ENCODE data around the gene EGF.

The EGF gene

DNA sequence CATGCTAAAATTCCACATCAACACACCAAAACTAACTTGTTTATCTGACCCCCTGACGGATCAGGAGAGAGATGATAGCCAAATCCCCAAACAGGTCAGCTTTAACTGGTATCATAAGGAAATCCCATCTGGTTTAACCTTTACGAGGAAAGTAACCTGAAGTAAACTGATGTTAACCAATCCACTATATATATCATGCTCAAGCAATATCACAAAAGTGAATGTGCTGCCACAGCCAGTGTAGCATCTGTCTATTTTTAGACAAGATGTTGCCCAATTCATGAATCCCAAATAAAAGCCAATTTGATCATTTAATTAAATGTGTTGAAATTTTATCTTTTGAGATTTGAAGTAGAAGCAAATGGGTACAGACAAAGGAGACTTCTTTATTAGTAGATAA is 44.5 kb downstream of the EGF start:
- DNase-seq (ENCODE audit: low read depth in 3 of 3, low spot score in 1 of 3): no peak

DNA sequence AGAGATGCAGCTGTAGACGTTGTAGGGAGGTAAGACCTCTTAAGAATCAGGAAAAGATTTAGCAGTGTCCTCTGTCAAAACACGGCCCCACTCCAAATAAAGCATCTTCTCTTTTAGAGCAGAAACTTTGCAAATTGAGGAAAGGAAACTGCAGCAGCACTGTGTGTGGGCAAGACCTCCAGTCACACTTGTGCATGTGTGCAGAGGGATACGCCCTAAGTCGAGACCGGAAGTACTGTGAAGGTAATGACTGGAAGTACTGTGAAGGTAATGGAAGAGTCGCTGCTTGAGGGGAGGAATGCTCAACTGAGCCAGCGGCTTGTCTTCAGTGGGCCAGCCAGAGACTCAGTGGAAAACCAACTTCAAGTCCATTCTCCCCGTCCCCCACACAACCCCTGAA is 46.5 kb downstream of the EGF start:
- DNase-seq (ENCODE audit: low read depth in 3 of 3, low spot score in 1 of 3): no peak

GRCh38 chr4:109962401-109962800 is 49.7 kb downstream of the EGF start:
- no peak for DNase-seq (ENCODE audit: low read depth in 3 of 3, low spot score in 1 of 3)

DNA sequence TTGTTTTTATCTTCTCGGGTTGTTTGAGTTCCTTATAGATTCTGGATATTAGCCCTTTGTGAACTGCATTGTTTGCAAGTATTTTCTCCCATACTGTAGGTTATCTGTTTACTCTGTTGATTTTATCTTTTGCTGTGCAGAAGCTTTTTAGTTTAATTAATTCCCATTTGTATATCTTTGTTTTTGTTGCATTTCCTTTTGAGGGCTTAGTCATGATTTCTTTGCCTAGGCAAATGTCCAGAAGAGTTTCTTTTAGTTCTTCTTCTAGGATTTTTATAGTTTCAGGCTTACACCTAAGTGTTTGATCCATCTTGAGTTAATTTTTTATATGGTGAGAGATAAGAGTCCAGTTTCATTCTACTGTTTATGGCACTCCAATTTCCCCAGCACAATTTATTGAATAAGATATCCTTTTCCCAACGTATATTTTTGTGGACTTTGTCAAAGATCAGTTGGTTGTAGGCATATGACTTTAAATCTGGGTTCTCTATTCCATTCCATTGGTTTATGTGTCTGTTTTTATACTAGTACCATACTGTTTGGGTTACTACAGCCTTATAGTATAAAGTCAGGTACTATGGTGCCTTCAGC is 54.3 kb downstream of the EGF start:
- no peak for DNase-seq (ENCODE audit: low read depth in 3 of 3, low spot score in 1 of 3)

- no peak for DNase-seq (ENCODE audit: low read depth in 3 of 3, low spot score in 1 of 3)
Measured at GRCh38 chr4:109967798-109968520, 55.3 kb downstream of the EGF start.

DNA sequence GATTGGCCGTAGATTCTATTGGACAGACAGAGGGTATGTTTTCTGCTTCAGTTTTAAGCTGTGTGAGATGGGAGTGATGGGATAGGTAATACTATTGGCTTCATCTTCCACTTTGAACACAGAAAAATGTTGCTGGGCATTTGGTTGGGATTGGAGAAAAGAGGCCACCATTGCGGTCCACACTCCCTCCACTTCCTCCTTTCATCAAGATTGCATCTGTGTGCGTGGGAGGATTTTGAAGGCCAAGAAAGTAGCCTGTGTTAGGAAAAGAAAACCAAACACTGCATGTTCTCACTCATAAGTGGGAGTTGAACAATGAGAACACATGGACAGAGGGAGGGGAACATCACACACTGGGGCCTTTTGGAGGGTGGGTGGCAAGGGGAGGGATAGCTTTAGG is 56.4 kb downstream of the EGF start:
- no peak for DNase-seq (ENCODE audit: low read depth in 3 of 3, low spot score in 1 of 3)

GRCh38 chr4:109969919-109970318 is 57.2 kb downstream of the EGF start:
- no peak for DNase-seq (ENCODE audit: low read depth in 3 of 3, low spot score in 1 of 3)

DNA sequence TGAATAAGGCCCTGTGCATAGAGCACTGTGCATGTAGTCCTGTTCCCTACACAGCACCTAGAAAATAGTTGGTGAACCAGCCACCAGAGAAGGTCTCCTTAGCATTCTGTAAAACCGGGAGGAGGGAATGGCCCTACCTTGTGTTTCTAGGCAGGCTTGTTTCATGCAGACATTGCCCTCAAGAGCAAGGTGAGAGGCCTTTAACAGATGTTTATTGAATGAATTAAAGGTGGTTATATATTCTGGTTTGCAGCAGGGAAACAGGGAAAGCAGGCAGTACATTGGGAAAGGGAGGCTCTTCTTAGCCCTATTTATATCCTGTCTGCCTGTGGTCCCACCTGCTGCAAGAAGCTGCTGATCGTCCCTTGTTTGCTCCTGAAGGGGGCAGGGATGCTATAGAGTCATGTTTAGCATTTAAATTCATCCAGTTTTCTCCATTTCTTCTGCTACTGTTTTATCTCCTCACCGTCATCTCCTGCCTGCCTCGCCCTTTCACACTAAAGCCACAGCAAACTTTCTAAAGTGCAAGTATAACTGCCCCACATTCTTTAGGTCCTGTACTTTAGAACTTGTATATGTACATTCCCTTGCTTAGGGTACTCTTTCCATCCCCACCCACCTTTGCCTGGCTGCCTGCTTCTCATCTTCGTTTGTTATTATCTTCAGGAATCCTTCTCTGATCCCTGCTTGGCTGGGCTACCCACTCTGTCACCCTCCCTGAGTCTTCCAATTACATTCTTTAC is 60.3 kb downstream of the EGF start:
- no peak for DNase-seq (ENCODE audit: low read depth in 3 of 3, low spot score in 1 of 3)

DNA sequence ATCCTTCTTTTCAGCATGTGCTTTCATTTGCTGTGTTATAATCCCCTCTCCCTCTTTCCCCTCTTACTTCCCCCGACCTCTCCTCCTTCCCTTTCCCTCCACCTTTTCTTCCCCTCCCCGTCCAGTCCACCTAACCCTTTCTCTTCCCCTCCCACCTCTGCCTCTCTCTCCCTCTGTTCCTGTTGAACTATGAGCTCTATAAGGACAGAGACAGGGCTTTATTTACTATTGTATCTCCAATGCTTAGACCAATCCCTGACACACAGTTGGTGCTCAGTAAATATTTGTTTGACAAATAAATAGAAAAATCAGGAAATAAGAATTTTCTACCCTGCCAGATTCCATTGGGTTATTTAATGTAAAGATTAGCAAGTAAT is 60.8 kb downstream of the EGF start:
- no peak for DNase-seq (ENCODE audit: low read depth in 3 of 3, low spot score in 1 of 3)

DNA sequence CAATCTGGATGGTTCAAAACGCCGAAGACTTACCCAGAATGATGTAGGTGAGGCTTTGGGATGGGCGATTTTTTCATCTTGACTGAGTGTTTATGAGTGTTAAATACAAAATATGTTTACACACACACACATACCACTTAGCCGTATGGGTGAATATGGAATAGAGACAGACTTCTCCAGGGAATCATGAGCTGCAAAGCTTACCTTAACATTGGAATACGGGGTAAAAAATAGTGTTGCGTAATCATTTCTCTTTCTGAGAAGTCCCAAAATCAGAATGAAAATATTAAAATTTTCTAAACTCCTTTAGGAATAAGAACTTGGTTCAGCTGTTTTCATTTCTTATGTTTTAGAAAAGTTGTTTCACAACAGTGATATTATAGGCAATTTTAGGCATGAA is 63.5 kb downstream of the EGF start:
- no peak for DNase-seq (ENCODE audit: low read depth in 3 of 3, low spot score in 1 of 3)

GRCh38 chr4:109977854-109978501 is 65.3 kb downstream of the EGF start:
- no peak for DNase-seq (ENCODE audit: low read depth in 3 of 3, low spot score in 1 of 3)

DNA sequence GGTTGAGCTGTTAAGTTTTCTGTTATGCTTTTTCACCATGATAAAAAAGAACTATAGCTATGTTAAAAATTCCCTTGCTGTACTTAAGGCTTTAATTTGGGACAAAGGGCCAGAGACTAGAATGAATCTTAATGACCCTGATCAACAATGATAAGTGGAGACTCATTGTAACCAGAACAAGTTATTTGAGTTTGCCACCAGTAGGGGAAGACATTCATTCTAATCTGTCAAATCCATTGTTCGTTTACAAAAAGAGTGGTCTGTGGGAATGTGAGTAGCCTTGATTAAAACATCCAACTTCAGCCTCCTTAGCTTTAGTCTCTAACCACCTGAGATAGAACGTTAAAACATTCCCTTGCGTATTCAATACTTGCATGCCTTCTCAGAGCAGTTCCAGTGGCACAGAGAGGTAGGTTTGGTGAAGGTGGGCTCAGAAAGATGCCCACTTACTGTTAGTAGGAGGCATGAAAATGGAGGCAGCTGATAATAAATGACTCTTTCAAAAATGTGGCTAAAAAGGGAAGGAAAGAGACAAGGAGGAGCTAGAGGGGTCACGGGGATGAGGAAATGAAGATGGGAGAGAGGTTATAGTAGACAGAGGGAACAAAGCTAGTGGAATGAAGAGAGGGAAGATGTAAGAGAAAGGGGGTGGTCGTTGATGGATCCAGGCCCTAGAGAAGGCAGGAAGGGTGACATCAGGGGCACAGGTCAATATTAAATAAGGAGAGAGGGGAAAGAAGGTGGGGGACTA is 66.2 kb downstream of the EGF start:
- no peak for DNase-seq (ENCODE audit: low read depth in 3 of 3, low spot score in 1 of 3)

- no peak for DNase-seq (ENCODE audit: low read depth in 3 of 3, low spot score in 1 of 3)
Measured at GRCh38 chr4:109979920-109980717, 67.4 kb downstream of the EGF start.

- no peak for DNase-seq (ENCODE audit: low read depth in 3 of 3, low spot score in 1 of 3)
Measured at GRCh38 chr4:109981936-109982335, 69.3 kb downstream of the EGF start.

DNA sequence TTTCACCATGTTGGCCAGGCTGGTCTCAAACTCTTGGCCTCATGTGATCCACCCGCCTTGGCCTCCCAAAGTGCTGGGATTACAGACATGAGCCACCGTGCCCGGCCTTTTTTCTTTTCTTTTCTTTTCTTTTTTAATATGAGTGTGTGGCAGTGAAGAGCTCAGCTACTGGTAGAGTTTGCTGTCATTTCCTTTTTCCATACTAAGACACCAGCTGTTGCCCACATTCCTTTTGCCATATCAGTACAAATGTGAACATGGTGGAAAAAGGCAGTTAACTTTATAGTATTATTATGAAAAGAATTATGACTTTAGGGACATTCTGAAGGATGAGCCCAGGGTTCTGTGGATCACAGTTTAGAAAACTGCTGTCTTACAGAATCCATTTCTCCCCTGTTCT is 69.8 kb downstream of the EGF start:
- no peak for DNase-seq (ENCODE audit: low read depth in 3 of 3, low spot score in 1 of 3)

GRCh38 chr4:109985993-109986974 is 73.6 kb downstream of the EGF start:
- no peak for DNase-seq (ENCODE audit: low read depth in 3 of 3, low spot score in 1 of 3)

GRCh38 chr4:109989044-109989443 is 76.4 kb downstream of the EGF start:
- DNase-seq (ENCODE audit: low read depth in 3 of 3, low spot score in 1 of 3): no peak

DNA sequence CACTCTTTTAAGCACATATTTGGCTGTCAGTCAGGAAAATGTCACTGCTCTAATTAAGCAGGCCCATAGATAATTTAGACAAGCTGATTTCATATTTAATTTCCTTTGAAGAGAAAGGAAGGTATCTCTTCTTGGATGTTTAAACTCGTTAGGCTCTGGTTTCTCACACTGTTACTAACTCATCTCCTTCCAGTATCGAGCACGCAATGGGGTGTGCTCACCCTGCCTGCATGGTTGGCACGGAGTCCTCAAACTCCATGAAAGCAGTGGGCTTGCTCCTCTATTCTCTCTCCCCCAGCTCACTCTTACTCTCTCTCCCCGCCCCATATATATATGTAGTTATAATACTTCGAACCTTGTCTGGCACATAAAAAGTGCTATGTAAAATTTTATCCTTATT is 76.9 kb downstream of the EGF start:
- DNase-seq (ENCODE audit: low read depth in 3 of 3, low spot score in 1 of 3): no peak

All from stimulated activated CD4-positive, alpha-beta T cell treated with anti-CD3 and anti-CD28 coated beads, TNF-alpha, amount 100 ng/mL, for 1 hour (primary cell).